ENCODE results near the gene VSTM5. TPM values are rescaled to one million over a fixed set of nuclear protein-coding genes. Genes with fewer than 3 reads are reported as not detected.
"Not testable (repeated sequence)": the region's sequence is repeated elsewhere in the genome, so short reads cannot be mapped to it uniquely, and the experiment has no call there.

The VSTM5 gene
- total RNA-seq, 1 experiment from 2014 or later: not detected

GRCh38 chr11:93796441-93797231 lies 53.8 kb downstream of the VSTM5 start:
- no peak for DNase-seq (ENCODE audit: low read depth)

GRCh38 chr11:93791493-93791892 lies 58.9 kb downstream of the VSTM5 start:
- no peak for DNase-seq (ENCODE audit: low read depth)

GRCh38 chr11:93784935-93785360 lies 65.5 kb downstream of the VSTM5 start:
- DNase-seq (ENCODE audit: low read depth): no peak

GRCh38 chr11:93784145-93784934 lies 66.1 kb downstream of the VSTM5 start, which contains the start of gene MED17:
Gene MED17, plus strand, starts transcription at chr11:93784282. Its CDS starts 232 bp downstream, at chr11:93784514.
- peak; percentile 93 for DNase-seq (ENCODE audit: low read depth)

GRCh38 chr11:93783765-93784144 lies 66.7 kb downstream of the VSTM5 start:
- no peak for DNase-seq (ENCODE audit: low read depth)

GRCh38 chr11:93783362-93783761 lies 67.1 kb downstream of the VSTM5 start:
- DNase-seq (ENCODE audit: low read depth): no peak

GRCh38 chr11:93775289-93775688 lies 75.1 kb downstream of the VSTM5 start:
- DNase-seq (ENCODE audit: low read depth): no peak

- DNase-seq (ENCODE audit: low read depth): not testable (repeated sequence)
These were observed 75.9 kb downstream of the VSTM5 start for GRCh38 chr11:93774560-93774959.

- no peak for DNase-seq (ENCODE audit: low read depth)
These were observed 76.7 kb downstream of the VSTM5 start for GRCh38 chr11:93773601-93774200.

GRCh38 chr11:93773045-93773477 lies 77.4 kb downstream of the VSTM5 start:
- DNase-seq (ENCODE audit: low read depth): no peak

GRCh38 chr11:93772123-93772522 lies 78.3 kb downstream of the VSTM5 start:
- no peak for DNase-seq (ENCODE audit: low read depth)

- DNase-seq (ENCODE audit: low read depth): no peak
These were observed 80.3 kb downstream of the VSTM5 start for GRCh38 chr11:93770160-93770559.

Other genes starting within 250 kb of the VSTM5 start
- gene CEP295, start 188.9 kb downstream of the VSTM5 start, total RNA-seq (2014; rRNA removed): 28.5 and 30.7 TPM in 2 replicates
- 164 and 179 TPM in 2 replicates for gene TAF1D, start 109.1 kb downstream of the VSTM5 start, total RNA-seq (2014; rRNA removed)
- gene C11orf54, start 108.9 kb downstream of the VSTM5 start, total RNA-seq (2014; rRNA removed): 9.7 and 18.1 TPM in 2 replicates
- 27.9 and 28.9 TPM in 2 replicates for gene MED17, start 66.3 kb downstream of the VSTM5 start, total RNA-seq (2014; rRNA removed)
- not detected in 2 replicates for gene HEPHL1, start 170.7 kb upstream of the VSTM5 start, total RNA-seq (2014; rRNA removed)

Measured in LHCN-M2 (cell line).